ENCODE measurements around the gene PGLYRP2.

DNA sequence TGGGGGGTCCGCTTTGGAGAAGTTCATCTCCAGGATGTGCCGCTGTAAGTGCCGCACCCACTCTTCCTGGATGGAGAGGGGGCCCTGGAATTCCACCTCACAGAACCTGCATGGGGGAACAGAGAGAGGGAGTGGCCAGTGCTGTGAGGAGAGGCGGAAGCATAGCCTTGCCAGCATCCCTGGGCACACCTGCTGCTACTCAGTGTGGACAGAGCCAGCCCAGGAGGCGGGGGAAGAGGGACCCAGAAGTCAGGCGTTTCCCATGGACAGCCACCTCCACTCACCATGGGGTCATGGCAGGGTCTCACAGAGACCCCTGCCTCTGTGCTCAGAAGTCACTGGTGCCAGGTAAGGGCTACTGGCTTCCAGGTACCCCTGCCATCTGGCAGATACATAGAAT is 56.2 kb downstream of the PGLYRP2 start:
- TF ChIP-seq, protein P1, sequence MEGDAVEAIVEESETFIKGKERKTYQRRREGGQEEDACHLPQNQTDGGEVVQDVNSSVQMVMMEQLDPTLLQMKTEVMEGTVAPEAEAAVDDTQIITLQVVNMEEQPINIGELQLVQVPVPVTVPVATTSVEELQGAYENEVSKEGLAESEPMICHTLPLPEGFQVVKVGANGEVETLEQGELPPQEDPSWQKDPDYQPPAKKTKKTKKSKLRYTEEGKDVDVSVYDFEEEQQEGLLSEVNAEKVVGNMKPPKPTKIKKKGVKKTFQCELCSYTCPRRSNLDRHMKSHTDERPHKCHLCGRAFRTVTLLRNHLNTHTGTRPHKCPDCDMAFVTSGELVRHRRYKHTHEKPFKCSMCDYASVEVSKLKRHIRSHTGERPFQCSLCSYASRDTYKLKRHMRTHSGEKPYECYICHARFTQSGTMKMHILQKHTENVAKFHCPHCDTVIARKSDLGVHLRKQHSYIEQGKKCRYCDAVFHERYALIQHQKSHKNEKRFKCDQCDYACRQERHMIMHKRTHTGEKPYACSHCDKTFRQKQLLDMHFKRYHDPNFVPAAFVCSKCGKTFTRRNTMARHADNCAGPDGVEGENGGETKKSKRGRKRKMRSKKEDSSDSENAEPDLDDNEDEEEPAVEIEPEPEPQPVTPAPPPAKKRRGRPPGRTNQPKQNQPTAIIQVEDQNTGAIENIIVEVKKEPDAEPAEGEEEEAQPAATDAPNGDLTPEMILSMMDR (IDR thresholded peaks at IDR 0.05): no peak
- no peak for TF ChIP-seq POLR2AphosphoS5 (IDR thresholded peaks at IDR 0.05)
- TF ChIP-seq EP300 (IDR thresholded peaks at IDR 0.05): no peak
- no peak for TF ChIP-seq POLR2A (IDR thresholded peaks at IDR 0.05)

Measured in sigmoid colon (tissue), 4 donors.